HCT116 (cell line): ENCODE measurements around the gene ZNF146. TPM values are rescaled to one million over a fixed set of nuclear protein-coding genes. Genes with fewer than 3 reads are reported as not detected.
"Not testable (repeated sequence)": the region's sequence is repeated elsewhere in the genome, so short reads cannot be mapped to it uniquely, and the experiment has no call there.

Experiments
- ATAC-seq: fragments of 200-7000 bp; cut with Tn5 transposase; 2 replicates; pipeline ENCODE4 v1.9.1; 2020; ENCODE audit warnings: mild to moderate bottlenecking, moderate library complexity
- BruUV-seq: library from RNA; stranded (reverse); fragments of 400-500 nt; replicated peaks from 2 replicates; lab custom pipeline; 2021; lab: Mats Ljungman, UMichigan
- CTCF ChIA-PET: fragments of 300-600 bp; sonication (Branson Sonifier 250); formaldehyde crosslinking; loops from one replicate; lab custom pipeline; 2021; ENCODE audit warnings: antibody characterized with exemption; lab: Charles Lee
- POLR2A ChIA-PET: fragments of 300-600, 350-600 bp; sonication (Branson Sonifier 250); formaldehyde crosslinking; loops from one replicate; lab custom pipeline; 2021; ENCODE audit warnings: antibody characterized with exemption; lab: Charles Lee
- RAD21 ChIA-PET, 2 experiments: fragments of 300-600 bp; sonication (Branson Sonifier 250); formaldehyde crosslinking; loops; one replicate each; lab custom pipeline; 2023; ENCODE audit warnings: low total read pairs in 2 of 2; ENCODE audit not compliant: uncharacterized antibody in 2 of 2, unreplicated experiment in 2 of 2, low non-redundant PET in 1 of 2; lab: Charles Lee
- DNase-seq: peaks from one replicate; pipeline ENCODE4 v3.0.0-alpha.2; 2010; ENCODE audit warnings: low read depth, low spot score
- H2AFZ ChIP-seq: fragments of 200-600 bp; shearing (Covaris generic), sonication (generic); 2 replicates; pipeline ENCODE4 v1.6.1; 2017; ENCODE audit warnings: low read depth, mixed run types, mixed read lengths, antibody characterized with exemption, low read length; ENCODE audit not compliant: poor library complexity, severe bottlenecking
- H3K27ac ChIP-seq: 2 replicates; pipeline ENCODE4 v1.5.1; 2012; ENCODE audit warnings: low read depth, low read length
- H3K27me3 ChIP-seq: fragments of 200-600 bp; sonication (generic); 2 replicates; pipeline ENCODE4 v1.6.1; 2016; ENCODE audit warnings: mixed run types, low read length, mixed read lengths; ENCODE audit not compliant: insufficient read depth
- H3K36me3 ChIP-seq, 2 experiments: fragments of 200-500 bp in 1 of 2; fragments of 200-600 bp in 1 of 2; sonication (Bioruptor generic) in 1 of 2; sonication (generic) in 1 of 2; 2 replicates each; pipeline versions ENCODE4 v1.5.1 to v1.6.1; 2014 to 2016; ENCODE audit warnings: low read length in 2 of 2, inconsistent platforms in 1 of 2, mixed read lengths in 1 of 2, mixed run types in 1 of 2; ENCODE audit not compliant: insufficient read depth in 2 of 2, control insufficient read depth in 1 of 2
- H3K4me1 ChIP-seq, 2 experiments: fragments of 200-600 bp in 1 of 2; sonication (generic) in 1 of 2; 2 replicates each; pipeline versions ENCODE4 v1.5.1 to v1.6.1; 2012 to 2017; ENCODE audit warnings: low read length in 2 of 2, inconsistent platforms in 1 of 2, mild to moderate bottlenecking in 1 of 2, mixed read lengths in 1 of 2, mixed run types in 1 of 2, moderate library complexity in 1 of 2; ENCODE audit not compliant: insufficient read depth in 2 of 2, control insufficient read depth in 1 of 2
- H3K4me2 ChIP-seq: fragments of 200-600 bp; sonication (generic); 2 replicates; pipeline ENCODE4 v1.6.1; 2017; ENCODE audit warnings: mixed run types, low read length, mixed read lengths
- H3K4me3 ChIP-seq, 2 experiments: fragments of 200-600 bp in 1 of 2; sonication (generic) in 1 of 2; replicated peaks in 1 of 2; 2 replicates each; pipeline ENCODE4 v1.5.1; 2011 to 2016; ENCODE audit warnings: low read length in 2 of 2, control low read depth in 1 of 2, low read depth in 1 of 2, mild to moderate bottlenecking in 1 of 2, mixed read lengths in 1 of 2, mixed run types in 1 of 2
- H3K79me2 ChIP-seq: fragments of 200-600 bp; sonication (generic); 2 replicates; pipeline ENCODE4 v1.6.1; 2017; ENCODE audit warnings: mild to moderate bottlenecking, mixed run types, low read length, moderate library complexity, mixed read lengths; ENCODE audit not compliant: insufficient read depth
- H3K9ac ChIP-seq: fragments of 200-600 bp; sonication (generic); 2 replicates; pipeline ENCODE4 v1.6.1; 2016; ENCODE audit warnings: low read length, mixed read lengths
- H3K9me2 ChIP-seq: fragments of 200-600 bp; sonication (generic), shearing (Covaris generic); 2 replicates; pipeline ENCODE4 v1.6.1; 2017; ENCODE audit warnings: mixed run types, mild to moderate bottlenecking, moderate library complexity; ENCODE audit not compliant: insufficient read depth
- H3K9me3 ChIP-seq, 2 experiments: fragments of 200-500 bp in 1 of 2; fragments of 200-600 bp in 1 of 2; sonication (Bioruptor generic) in 1 of 2; sonication (generic) in 1 of 2; 2 replicates each; pipeline ENCODE4 v1.6.1; 2014 to 2017; ENCODE audit warnings: low read length in 2 of 2, mixed read lengths in 2 of 2, inconsistent platforms in 1 of 2, low read depth in 1 of 2, mild to moderate bottlenecking in 1 of 2, mixed run types in 1 of 2, moderate library complexity in 1 of 2; ENCODE audit not compliant: control insufficient read depth in 1 of 2, insufficient read depth in 1 of 2
- H4K20me1 ChIP-seq: fragments of 200-600 bp; sonication (generic), shearing (Covaris generic); 2 replicates; pipeline ENCODE4 v1.6.1; 2017; ENCODE audit warnings: mixed run types, mild to moderate bottlenecking, moderate library complexity; ENCODE audit not compliant: insufficient read depth
- intact Hi-C: fragments of 100-400 bp; cut with micrococcal nuclease; formaldehyde crosslinking; loops from 2 replicates; pipeline ENCODE4 v1.10.0; 2022
- total RNA-seq: library from RNA; stranded (reverse); gene quantifications from one replicate; pipeline ENCODE4 v1.2.1, GENCODE V29; 2021; ENCODE audit not compliant: unreplicated experiment

ZNF146 gene
- total RNA-seq, 1 experiment from 2014 or later: 105 TPM

GRCh38 chr19:36269295-36269694, 54.4 kb downstream of the ZNF146 start:
- H4K20me1 ChIP-seq, DNase-seq, POLR2A ChIA-PET, H3K9me2 ChIP-seq, H3K9ac ChIP-seq, H3K27me3 ChIP-seq, H3K36me3 ChIP-seq, intact Hi-C loops, H3K4me2 ChIP-seq, H2AFZ ChIP-seq, H3K27ac ChIP-seq, ATAC-seq, H3K79me2 ChIP-seq, BruUV-seq, H3K9me3 ChIP-seq, RAD21 ChIA-PET, CTCF ChIA-PET, H3K4me3 ChIP-seq, H3K4me1 ChIP-seq: not testable (repeated sequence)

Other genes with a start within 250 kb of the ZNF146 start
- gene SDHAF1, start 219.9 kb upstream of the ZNF146 start, total RNA-seq: 21.0 TPM
- gene SYNE4, start 206.3 kb upstream of the ZNF146 start, total RNA-seq: 27.9 TPM
- 28.6 TPM for gene ALKBH6, start 200.9 kb upstream of the ZNF146 start, total RNA-seq
- 1.5 TPM for gene CLIP3, start 182.2 kb upstream of the ZNF146 start, total RNA-seq
- 1.7 TPM for gene THAP8, start 160.8 kb upstream of the ZNF146 start, total RNA-seq
- 17.0 TPM for gene WDR62, start 160.2 kb upstream of the ZNF146 start, total RNA-seq
- gene OVOL3, start 104.0 kb upstream of the ZNF146 start, total RNA-seq: not detected
- 108 TPM for gene POLR2I, start 100.2 kb upstream of the ZNF146 start, total RNA-seq
- 141 TPM for gene TBCB, start 99.6 kb upstream of the ZNF146 start, total RNA-seq
- gene CAPNS1, start 75.0 kb upstream of the ZNF146 start, total RNA-seq: 621 TPM
- not detected for gene COX7A1, start 62.7 kb upstream of the ZNF146 start, total RNA-seq
- 3.2 TPM for gene ZNF565, start 441 bp upstream of the ZNF146 start, total RNA-seq
- gene ZFP14, start 164.1 kb downstream of the ZNF146 start, total RNA-seq: 2.8 TPM
- gene ZFP82, start 203.5 kb downstream of the ZNF146 start, total RNA-seq: not detected